ENCODE data around the gene ZNRF2. TPM values are rescaled to one million over a fixed set of nuclear protein-coding genes. Genes with fewer than 3 reads are reported as not detected.

Gene ZNRF2
- total RNA-seq: 3.0 and 4.2 TPM in 2 replicates

DNA sequence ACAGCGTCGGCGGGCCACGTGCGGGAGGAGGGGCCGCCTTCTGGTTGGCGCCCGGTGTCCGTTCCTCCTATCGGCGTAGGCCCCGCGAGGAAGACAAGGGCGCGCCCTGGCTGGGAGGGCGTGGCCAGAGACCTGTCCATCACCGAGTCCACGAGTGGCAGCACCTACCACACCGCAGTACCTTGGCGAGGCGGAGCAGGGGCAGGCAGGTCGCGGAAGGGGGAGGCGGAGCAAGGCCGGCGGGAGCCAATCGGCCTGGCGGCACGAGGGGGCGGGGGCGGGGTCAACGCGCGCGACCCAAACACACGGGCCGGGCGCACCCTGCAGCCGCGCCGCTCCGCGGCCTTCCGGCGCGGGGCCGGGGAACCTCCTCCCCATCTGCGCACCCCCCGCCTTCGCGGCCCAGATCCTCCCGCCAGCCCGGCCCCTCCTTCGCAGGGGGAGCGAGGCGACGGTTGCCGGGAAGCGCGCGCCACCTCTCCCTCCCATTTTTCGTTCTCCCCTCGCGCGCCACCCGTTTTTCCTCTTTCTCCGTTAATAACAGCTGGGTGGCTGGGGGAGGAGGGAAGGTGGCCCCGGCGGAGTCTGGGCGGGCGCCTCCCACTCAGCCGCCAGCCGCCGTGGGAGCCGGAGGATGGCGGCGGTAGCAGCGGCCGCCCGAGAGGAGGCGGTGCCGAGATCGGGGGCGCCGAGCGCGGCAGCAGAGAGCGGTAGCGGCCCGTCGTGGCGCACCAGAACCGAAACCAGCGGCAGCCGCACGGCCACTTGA lies at the start of gene ZNRF2:
TSS of gene ZNRF2 (plus strand) at position 300 of the 769 bp plus-strand sequence. CDS start 761 bp downstream, outside the sequence.

Other genes starting within 250 kb of the ZNRF2 start
- gene MTURN, start 149.6 kb upstream of the ZNRF2 start, total RNA-seq: 6.5 and 6.7 TPM in 2 replicates
- 6.6 and 7.3 TPM in 2 replicates for gene NOD1, start 194.2 kb downstream of the ZNRF2 start, total RNA-seq
- gene GGCT, start 220.2 kb downstream of the ZNRF2 start, total RNA-seq: 28.4 and 39.8 TPM in 2 replicates